AG08395 (cell line): ENCODE measurements around the gene FECH.

Source experiments
- DNase-seq: peaks from one replicate; pipeline ENCODE4 v3.0.0; 2012; ENCODE audit warnings: mixed read lengths, low spot score

FECH gene

GRCh38 chr18:57581301-57581934, 5.1 kb downstream of the FECH start:
- no peak for DNase-seq

DNA sequence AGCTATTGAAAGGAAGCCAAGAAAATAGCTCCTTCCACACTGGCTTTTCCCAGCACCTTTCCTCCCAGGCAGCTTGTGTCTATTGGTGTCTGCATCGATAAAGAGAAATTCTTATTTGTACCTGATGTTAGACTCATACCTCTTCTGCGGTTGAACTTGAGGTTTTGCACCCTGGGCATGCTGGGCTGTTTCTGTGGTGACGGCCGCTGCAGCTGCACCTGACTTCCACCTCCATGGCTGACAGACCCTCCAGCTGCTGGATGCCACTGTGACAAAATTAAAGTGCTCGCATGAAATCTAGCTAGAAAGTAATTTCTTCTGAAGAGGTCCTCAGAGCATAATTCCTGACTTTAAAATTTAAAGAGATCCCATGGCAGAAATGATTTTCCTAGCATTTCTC, 6.6 kb downstream of the FECH start:
- DNase-seq: no peak

- no peak for DNase-seq
Measured at GRCh38 chr18:57576316-57576715, 10.2 kb downstream of the FECH start.

DNA sequence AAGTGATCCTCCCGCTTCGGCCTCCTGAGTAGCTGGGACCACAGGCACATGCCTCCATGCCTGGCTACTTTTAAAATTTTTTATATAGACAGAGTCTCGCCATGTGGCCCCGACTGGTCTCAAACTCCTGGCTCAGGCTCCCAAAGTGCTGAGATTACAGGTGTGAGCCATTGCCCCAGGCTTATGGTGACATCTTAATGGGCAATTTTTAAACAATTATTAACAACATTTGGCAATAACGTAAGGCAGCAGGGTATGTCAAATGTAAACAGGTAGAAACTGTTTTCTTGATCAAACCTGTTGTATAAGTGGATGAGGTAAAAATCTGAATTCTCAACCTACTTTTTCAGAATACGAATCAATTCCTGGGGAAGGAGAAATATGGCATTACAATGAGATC, 11.0 kb downstream of the FECH start:
- DNase-seq: no peak

DNA sequence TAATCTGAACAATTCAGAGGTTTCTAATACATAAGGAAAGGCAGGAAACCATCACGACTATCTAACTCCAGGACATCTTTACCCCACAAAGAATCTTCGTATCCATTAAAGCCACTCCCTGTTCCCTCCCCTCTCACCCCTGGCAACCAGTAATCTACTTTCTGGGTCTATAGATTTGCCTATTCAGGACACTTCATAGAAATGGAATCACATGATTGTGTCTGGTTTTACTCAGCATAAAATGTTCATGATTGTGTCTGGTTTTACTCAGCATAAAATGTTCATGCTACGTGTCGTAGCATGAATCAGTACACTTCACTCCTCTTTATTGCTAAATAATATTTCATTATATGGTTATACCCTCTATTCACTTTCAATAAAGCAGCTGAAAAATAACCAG, 11.6 kb downstream of the FECH start:
- no peak for DNase-seq

DNA sequence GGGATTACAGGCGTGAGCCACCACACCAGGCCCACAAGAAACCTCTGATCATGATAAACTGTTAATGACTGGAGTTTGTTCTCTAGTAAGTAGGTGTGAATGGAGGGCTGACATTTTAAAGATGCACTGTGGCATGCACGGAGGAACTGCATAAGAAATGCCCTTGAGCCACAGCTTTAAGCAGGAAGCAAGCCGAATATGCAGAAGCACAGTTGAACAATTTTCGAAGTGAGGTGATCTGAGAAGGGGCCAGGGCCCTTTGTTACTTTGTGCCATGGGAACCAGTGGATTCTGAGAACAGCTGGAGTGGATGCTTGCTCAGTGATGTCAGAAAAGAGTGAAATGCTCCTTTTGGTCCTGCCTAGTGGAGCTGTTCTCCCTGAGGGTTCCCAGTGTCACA, 16.3 kb downstream of the FECH start:
- no peak for DNase-seq

- DNase-seq: no peak
Measured at GRCh38 chr18:57569133-57569532, 17.4 kb downstream of the FECH start.

DNA sequence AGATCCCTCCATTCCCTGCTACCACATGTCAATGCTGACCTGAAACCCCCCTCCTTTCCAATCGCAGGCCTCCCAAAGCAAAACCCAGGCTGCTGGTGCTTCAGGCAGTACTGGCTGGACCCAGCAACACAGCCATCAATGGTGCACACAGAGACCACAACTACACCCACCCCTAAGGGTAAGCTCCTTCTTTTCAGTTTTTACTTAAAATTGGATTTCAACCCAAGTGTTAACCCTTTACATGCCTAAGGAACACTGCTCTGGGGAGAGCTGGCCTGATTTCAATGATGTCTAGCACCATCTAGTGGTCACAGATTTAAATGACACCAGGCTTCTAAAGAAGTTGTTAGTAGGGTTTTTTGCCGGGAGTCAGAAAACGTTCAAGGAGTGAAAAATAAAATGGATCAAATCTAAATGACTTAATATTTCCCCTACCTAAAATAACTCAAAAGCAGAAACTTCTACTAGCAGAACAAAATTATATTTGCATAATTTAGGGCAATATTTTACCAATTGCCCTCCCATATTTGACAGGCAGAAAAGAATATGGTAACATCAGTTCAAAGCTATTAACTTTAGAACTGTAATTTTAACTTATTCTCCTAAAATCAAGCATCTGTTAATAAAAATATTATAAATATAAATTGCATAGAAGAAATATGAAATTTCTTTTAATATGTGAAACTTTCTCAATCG, 24.6 kb downstream of the FECH start:
- DNase-seq: peak; percentile 63

- no peak for DNase-seq
Measured at GRCh38 chr18:57561261-57561660, 25.2 kb downstream of the FECH start.

- no peak for DNase-seq
Measured at GRCh38 chr18:57559314-57559713, 27.2 kb downstream of the FECH start.

GRCh38 chr18:57555134-57555533, 31.4 kb downstream of the FECH start:
- no peak for DNase-seq

DNA sequence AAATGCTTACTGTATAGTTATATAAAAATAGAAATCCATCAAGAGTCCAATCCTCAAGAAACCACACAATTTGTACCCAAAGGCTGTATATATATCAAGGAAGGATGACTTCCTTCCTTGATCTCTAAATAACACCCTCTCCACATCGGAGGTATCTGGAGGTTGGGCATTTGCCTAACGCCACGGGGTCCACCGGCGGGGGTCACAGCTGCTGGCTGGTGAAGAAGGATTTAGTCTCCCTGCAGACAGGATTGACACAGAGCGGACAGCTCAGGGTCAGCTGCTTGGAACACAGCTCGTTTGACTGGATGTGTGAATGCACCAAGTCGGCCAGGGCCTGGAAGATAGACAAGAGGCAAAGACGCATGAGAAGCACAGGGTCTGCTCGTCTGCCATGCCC, 36.0 kb downstream of the FECH start:
- no peak for DNase-seq

- no peak for DNase-seq
Measured at GRCh38 chr18:57547260-57547659, 39.2 kb downstream of the FECH start.

- DNase-seq: no peak
Measured at GRCh38 chr18:57544936-57545660, 41.4 kb downstream of the FECH start.

DNA sequence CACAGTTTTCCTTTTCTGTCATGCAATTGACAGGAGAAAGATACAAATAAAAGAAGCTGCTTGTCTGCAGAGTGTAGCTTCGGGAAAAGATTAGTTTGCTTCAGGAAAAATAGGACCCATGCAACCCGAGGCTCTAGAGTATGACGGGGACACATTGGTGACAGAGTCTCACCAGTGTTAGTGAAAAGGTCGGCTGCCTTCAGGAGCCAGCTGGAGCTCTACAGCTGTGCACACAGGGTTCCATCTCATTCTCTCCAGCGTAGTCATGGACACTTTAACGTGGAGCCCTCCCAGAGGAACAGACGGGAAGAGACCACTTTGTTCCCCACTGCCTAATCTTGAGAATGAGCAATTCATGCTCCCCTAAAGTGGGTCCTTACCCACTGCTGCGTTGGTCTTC, 42.9 kb downstream of the FECH start:
- no peak for DNase-seq

- peak; percentile 73 for DNase-seq
Measured at GRCh38 chr18:57542812-57543427, 43.6 kb downstream of the FECH start.

DNA sequence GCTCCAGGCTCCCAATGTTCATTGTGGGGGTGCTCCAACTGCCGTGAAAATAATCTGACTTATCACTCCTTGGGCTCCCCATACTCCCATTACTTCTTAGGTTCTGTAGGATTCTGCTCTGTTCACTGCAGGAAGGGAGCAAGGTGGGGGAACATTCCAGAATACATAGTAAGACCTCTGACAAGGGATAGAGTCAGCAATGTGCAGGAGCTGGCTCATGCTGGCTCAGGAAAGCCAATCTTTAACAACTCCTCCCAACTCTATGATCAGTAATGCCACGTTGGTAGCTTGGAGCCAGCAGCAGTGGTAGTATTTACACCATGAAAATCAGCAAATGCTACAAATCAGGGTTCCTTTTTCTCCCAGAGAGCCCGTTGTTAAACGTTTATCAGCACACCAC, 44.4 kb downstream of the FECH start:
- peak; percentile 82 for DNase-seq

DNA sequence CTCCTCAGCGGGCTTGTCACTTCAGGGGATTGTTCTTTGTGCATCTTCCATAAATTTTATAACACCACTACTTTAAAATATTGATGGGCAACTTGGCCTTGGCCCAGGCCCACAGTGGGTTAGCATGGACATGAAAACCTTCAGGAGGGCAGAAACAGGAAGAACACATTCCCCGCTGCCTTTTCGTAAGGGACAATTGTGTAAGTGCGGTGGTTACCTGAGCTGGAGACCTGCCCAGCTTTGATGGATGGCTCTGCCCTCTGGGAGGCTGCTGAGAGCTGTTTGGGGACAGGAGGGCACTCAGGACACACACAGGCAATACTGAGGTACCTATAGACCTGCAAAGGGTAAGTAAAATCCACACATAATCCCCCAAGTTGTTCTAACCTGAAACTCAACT, 46.8 kb downstream of the FECH start:
- no peak for DNase-seq

DNA sequence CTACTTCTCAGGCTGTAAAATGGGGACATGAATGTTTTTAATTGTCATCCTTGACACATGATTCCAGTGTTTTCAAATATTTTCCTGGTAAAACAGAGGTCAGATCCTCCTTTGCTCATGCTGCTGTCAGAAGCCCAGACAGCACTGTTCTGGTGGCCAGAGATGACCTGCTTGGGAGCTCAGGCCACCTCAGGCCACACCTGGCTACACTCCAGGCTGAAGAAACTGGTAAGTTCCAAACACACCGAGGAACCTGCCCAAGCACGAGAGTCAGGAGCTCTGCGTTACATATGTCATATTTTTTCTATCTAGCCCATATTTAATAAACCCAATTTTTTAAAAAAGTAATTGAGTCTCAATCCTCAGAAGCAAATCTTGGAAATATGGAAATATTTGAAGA, 47.9 kb downstream of the FECH start:
- no peak for DNase-seq

DNA sequence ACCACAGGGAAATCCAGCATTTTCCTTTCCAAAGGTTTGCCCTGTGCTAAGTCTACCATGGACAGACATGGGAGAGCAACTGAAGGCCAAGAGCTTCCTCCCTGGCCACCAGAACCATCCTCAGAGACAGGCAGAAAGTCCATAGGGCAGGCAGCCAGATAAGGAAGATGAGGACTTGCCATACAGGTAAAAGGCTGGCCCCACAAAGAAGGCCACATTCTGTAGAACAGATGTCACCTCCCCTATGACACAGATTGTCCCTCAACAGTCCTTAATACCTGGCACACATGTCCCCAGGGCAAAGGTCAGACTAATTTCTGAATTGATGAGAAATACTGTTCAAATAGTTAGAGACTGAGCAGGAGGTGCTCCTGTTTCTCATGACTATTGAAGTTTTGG, 52.0 kb downstream of the FECH start:
- DNase-seq: no peak

GRCh38 chr18:57533868-57534510, 52.5 kb downstream of the FECH start:
- DNase-seq: no peak
